Measurements from ENCODE around the gene PKDREJ.

Gene PKDREJ

DNA sequence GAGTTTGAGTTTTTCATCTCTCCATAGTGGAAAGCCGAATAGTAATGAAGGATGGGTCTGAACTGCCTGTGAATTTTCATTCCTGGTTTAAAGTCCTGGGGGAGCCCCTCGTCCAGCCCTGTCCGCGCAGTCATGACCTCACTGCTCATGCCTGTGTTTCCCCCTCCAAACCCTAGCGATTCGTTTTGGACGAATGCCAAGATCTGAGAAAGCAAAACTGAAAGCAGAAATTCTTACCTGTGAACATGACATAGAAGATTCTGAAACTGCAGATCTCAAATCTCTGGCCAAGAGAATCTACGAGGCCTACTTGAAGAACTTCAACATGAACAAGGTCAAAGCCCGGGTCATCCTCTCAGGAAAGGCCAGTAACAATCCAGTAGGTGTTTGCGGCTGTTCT lies 43.5 kb downstream of the PKDREJ start:
- no peak overlapping the region for H3K4me3 ChIP-seq (ENCODE audit: low read depth, low read length)
- TF ChIP-seq, protein P1, sequence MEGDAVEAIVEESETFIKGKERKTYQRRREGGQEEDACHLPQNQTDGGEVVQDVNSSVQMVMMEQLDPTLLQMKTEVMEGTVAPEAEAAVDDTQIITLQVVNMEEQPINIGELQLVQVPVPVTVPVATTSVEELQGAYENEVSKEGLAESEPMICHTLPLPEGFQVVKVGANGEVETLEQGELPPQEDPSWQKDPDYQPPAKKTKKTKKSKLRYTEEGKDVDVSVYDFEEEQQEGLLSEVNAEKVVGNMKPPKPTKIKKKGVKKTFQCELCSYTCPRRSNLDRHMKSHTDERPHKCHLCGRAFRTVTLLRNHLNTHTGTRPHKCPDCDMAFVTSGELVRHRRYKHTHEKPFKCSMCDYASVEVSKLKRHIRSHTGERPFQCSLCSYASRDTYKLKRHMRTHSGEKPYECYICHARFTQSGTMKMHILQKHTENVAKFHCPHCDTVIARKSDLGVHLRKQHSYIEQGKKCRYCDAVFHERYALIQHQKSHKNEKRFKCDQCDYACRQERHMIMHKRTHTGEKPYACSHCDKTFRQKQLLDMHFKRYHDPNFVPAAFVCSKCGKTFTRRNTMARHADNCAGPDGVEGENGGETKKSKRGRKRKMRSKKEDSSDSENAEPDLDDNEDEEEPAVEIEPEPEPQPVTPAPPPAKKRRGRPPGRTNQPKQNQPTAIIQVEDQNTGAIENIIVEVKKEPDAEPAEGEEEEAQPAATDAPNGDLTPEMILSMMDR (IDR thresholded peaks at IDR 0.05; ENCODE audit: borderline replicate concordance, insufficient read depth, low read depth, low read length): no peak

DNA sequence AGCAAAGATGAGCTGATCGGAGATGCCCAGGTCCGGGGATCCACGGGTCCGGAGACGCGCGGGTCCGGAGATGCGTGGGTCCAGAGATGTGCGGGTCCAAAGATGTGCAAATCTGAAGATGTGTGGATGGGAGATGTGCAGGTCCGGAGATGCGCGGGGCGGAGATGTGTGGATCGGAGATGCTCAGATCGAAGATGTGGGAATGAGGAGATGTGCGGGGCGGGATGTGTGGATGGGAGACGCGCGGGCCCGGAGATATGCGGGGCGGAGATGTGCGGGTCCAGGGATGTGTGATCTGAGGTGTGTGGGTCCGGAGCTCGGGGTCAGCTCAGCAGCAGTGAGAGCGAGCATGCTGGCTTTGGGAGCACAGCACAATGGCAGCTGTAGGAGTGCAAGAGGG lies 48.5 kb downstream of the PKDREJ start:
- TF ChIP-seq, protein P1 (IDR thresholded peaks at IDR 0.05; ENCODE audit: borderline replicate concordance, insufficient read depth, low read depth, low read length): no peak
- H3K4me3 ChIP-seq (ENCODE audit: low read depth, low read length): no peak overlapping the region

DNA sequence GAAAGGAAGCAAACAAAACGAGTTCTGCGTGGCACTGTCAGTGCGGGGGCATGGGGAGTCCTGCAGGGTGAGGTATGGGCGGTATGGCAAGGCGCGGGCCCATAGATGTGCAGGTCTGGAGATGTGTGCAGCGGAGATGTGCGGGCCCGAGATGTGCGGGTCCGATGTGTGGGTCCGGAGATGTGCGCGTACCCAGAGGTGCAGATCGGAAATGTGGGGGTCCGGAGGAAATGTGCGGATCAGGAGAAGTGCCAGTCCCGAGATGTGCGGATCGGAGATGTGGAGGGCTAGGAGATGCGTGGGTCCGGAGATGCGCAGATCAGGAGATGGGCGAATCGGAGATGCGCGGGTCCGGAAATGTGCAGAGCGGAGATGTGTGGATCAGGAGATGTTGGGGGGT lies 49.0 kb downstream of the PKDREJ start:
- TF ChIP-seq, protein P1 (IDR thresholded peaks at IDR 0.05; ENCODE audit: borderline replicate concordance, insufficient read depth, low read depth, low read length): no peak
- no peak overlapping the region for H3K4me3 ChIP-seq (ENCODE audit: low read depth, low read length)

DNA sequence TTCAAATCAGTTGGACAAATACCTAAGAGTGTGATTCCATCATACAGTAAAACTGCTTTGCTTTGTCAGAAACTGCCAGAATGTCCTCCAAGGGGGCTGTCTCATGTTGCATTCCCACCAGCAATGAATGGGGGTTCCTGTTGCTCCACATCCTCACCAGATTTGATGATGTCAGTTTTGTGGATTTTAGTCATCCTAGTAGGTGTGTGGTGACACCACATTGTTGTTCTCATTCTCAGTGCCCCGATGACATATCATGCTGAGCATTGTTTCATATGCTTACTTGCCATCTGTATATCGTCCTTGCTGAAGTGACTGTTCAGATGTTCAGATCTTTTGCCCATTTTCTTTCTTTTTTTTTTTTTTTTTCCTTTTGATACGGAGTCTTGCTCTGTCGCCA lies 50.1 kb downstream of the PKDREJ start:
- no peak overlapping the region for H3K4me3 ChIP-seq (ENCODE audit: low read depth, low read length)
- TF ChIP-seq, protein P1 (IDR thresholded peaks at IDR 0.05; ENCODE audit: borderline replicate concordance, insufficient read depth, low read depth, low read length): no peak

DNA sequence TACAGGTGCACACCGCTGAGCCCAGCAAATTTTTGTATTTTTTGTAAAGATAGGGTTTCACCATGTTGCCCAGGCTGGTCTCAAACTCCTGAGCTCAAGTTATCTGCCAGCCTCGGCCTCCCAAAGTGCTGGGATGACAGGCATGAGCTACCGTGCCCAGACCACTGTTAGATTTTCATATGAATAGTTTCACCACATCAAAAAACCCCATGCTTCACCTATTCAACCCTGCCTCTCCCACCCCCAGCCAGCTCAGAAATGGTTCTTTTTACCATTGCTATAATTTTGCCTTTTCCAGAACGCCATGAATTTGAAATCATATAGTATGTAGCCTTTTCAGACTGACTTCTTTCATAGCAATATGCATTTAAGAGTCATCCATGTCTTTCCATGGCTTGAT lies 50.9 kb downstream of the PKDREJ start:
- TF ChIP-seq, protein P1 (IDR thresholded peaks at IDR 0.05; ENCODE audit: borderline replicate concordance, insufficient read depth, low read depth, low read length): no peak
- no peak overlapping the region for H3K4me3 ChIP-seq (ENCODE audit: low read depth, low read length)

DNA sequence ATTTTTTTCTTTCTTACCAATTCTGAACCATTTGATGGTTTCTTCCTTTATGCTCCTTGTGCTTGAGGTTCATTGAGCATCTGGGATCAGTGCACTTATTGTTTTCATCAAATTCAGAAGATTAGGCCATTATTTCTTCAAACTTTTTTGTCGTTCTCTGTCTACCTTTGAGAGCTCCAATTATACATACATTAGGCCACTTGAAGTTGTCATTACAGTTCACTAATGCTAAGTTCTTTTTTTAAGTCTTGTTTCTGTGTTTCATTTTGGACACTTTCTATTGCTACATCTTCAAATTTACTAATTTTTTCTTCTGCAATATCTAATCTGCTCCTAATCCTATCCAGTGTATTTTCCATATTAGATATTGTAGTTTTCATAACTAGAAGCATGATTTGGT lies 53.9 kb downstream of the PKDREJ start:
- TF ChIP-seq, protein P1 (IDR thresholded peaks at IDR 0.05; ENCODE audit: borderline replicate concordance, insufficient read depth, low read depth, low read length): no peak
- no peak overlapping the region for H3K4me3 ChIP-seq (ENCODE audit: low read depth, low read length)
